HG03565 (cell line): ENCODE results near the gene MTFR2.
"Not testable (repeated sequence)": the region's sequence is repeated elsewhere in the genome, so short reads cannot be mapped to it uniquely, and the experiment has no call there.

ENCODE experiments used
- ATAC-seq: cut with Tn5 transposase; IDR thresholded peaks from one replicate; pipeline ENCODE4 v1.9.1; 2021; ENCODE audit warnings: mild to moderate bottlenecking, moderate library complexity; ENCODE audit not compliant: unreplicated experiment

Gene MTFR2

GRCh38 chr6:136236466-136237293 is 13.4 kb downstream of the MTFR2 start:
- ATAC-seq: no peak

- ATAC-seq: no peak
These were observed 14.9 kb downstream of the MTFR2 start for GRCh38 chr6:136235233-136235564.

- no peak for ATAC-seq
These were observed 17.4 kb downstream of the MTFR2 start for GRCh38 chr6:136232701-136233100.

- no peak for ATAC-seq
These were observed 19.8 kb downstream of the MTFR2 start for GRCh38 chr6:136230219-136230853.

- no peak for ATAC-seq
These were observed 21.3 kb downstream of the MTFR2 start for GRCh38 chr6:136228814-136229213.

GRCh38 chr6:136226674-136227377 is 23.3 kb downstream of the MTFR2 start:
- ATAC-seq: no peak

GRCh38 chr6:136226027-136226673 is 24.0 kb downstream of the MTFR2 start:
- ATAC-seq: peak; percentile 52

GRCh38 chr6:136225496-136225895 is 24.6 kb downstream of the MTFR2 start:
- ATAC-seq: no peak

GRCh38 chr6:136224974-136225373 is 25.1 kb downstream of the MTFR2 start:
- ATAC-seq: not testable (repeated sequence)

GRCh38 chr6:136216503-136217401 is 33.4 kb downstream of the MTFR2 start:
- ATAC-seq: no peak

GRCh38 chr6:136213853-136214252 is 36.3 kb downstream of the MTFR2 start:
- ATAC-seq: no peak

- ATAC-seq: no peak
These were observed 37.0 kb downstream of the MTFR2 start for GRCh38 chr6:136213012-136213539.

- ATAC-seq: no peak
These were observed 37.5 kb downstream of the MTFR2 start for GRCh38 chr6:136212608-136213007.

- no peak for ATAC-seq
These were observed 39.5 kb downstream of the MTFR2 start for GRCh38 chr6:136210398-136211165.

- ATAC-seq: no peak
These were observed 40.6 kb downstream of the MTFR2 start for GRCh38 chr6:136209496-136209895.

- ATAC-seq: no peak
These were observed 41.3 kb downstream of the MTFR2 start for GRCh38 chr6:136208783-136209182.

- ATAC-seq: no peak
These were observed 48.4 kb downstream of the MTFR2 start for GRCh38 chr6:136201732-136202131.

GRCh38 chr6:136192902-136193301 is 57.2 kb downstream of the MTFR2 start:
- ATAC-seq: no peak

- ATAC-seq: no peak
These were observed 58.4 kb downstream of the MTFR2 start for GRCh38 chr6:136191606-136192312.
